NOMO-1 treated with DMSO at 0.1 percent for 48 hours (cell line): ENCODE measurements around the gene UTS2R.
"Not testable (repeated sequence)": the region's sequence is repeated elsewhere in the genome, so short reads cannot be mapped to it uniquely, and the experiment has no call there.

Experiments
- DNase-seq: peaks from one replicate; lab custom pipeline; 2025; ENCODE audit not compliant: unreplicated experiment; lab: John Stamatoyannopoulos, UW

UTS2R gene

GRCh38 chr17:82406131-82406671, 34.6 kb downstream of the UTS2R start:
- DNase-seq, result no peak

- no peak for DNase-seq
Measured at GRCh38 chr17:82407255-82407654, 35.7 kb downstream of the UTS2R start.

GRCh38 chr17:82408288-82408937, 36.8 kb downstream of the UTS2R start:
- DNase-seq, result no peak

GRCh38 chr17:82408938-82409318, 37.4 kb downstream of the UTS2R start:
- DNase-seq, result no peak

GRCh38 chr17:82410014-82410716, 38.6 kb downstream of the UTS2R start:
- DNase-seq, result no peak

GRCh38 chr17:82411396-82412053, 40.0 kb downstream of the UTS2R start:
- DNase-seq, result no peak

- DNase-seq, result not testable (repeated sequence)
Measured at GRCh38 chr17:82412081-82412480, 40.5 kb downstream of the UTS2R start.

- no peak for DNase-seq
Measured at GRCh38 chr17:82412535-82413520, 41.3 kb downstream of the UTS2R start.

- DNase-seq, result peak; percentile 53
Measured at GRCh38 chr17:82414548-82415281, 43.1 kb downstream of the UTS2R start.

- DNase-seq, result no peak
Measured at GRCh38 chr17:82415336-82415735, 43.8 kb downstream of the UTS2R start.

- DNase-seq, result no peak
Measured at GRCh38 chr17:82415786-82416185, 44.2 kb downstream of the UTS2R start.

- DNase-seq, result no peak
Measured at GRCh38 chr17:82416264-82416663, 44.7 kb downstream of the UTS2R start.

GRCh38 chr17:82416771-82417170, 45.2 kb downstream of the UTS2R start:
- no peak for DNase-seq

- DNase-seq, result peak; percentile 78
Measured at GRCh38 chr17:82418001-82418986, 46.7 kb downstream of the UTS2R start, which contains the start of the genes HEXD and OGFOD3. TSS of gene HEXD (plus strand) at chr17:82418347. CDS start at chr17:82419800, 1,453 bp downstream. TSS of gene OGFOD3 (minus strand) at chr17:82418586. CDS start at chr17:82418485, 101 bp downstream.

GRCh38 chr17:82419540-82419939, 48.0 kb downstream of the UTS2R start:
- DNase-seq, result peak; percentile 46

GRCh38 chr17:82424001-82424862, 52.7 kb downstream of the UTS2R start:
- DNase-seq, result peak; percentile 41

- no peak for DNase-seq
Measured at GRCh38 chr17:82424863-82425159, 53.2 kb downstream of the UTS2R start.
